HepG2 (cell line): ENCODE data around the gene RCAN2. TPM values are rescaled to one million over a fixed set of nuclear protein-coding genes. Genes with fewer than 3 reads are reported as not detected.

ENCODE experiments used
- ATAC-seq: fragments of 200-7000 bp; cut with Tn5 transposase; 3 replicates; pipeline ENCODE4 v1.9.1; 2020; ENCODE audit warnings: mild to moderate bottlenecking, moderate library complexity
- BruUV-seq: library from RNA; stranded (reverse); fragments of 400-500 nt; replicated peaks from 2 replicates; lab custom pipeline; 2021; lab: Mats Ljungman, UMichigan
- CTCF ChIA-PET: fragments of 300-600 bp; formaldehyde crosslinking; extraction: SDS; loops from one replicate; lab custom pipeline; 2021; ENCODE audit warnings: low total read pairs, inconsistent platforms, low intra/inter-chr PET ratio; lab: Yijun Ruan, JAX
- POLR2A ChIA-PET: fragments of 350-600 bp; sonication (Branson Sonifier 250); formaldehyde crosslinking; loops from one replicate; lab custom pipeline; 2020; ENCODE audit warnings: antibody characterized with exemption, inconsistent platforms; lab: Yijun Ruan, JAX
- DNase-seq: peaks from one replicate; pipeline ENCODE4 v3.0.0-alpha.2; 2015; ENCODE audit warnings: low spot score
- FAIRE-seq: peaks from 3 replicates; lab custom pipeline; 2011; peaks lifted over from hg19 to GRCh38; lab: Jason Lieb, UNC
- H2AFZ ChIP-seq: one replicate; pipeline ENCODE4 v1.6.1; 2011; ENCODE audit warnings: low read length, inconsistent platforms
- H3K27ac ChIP-seq: fragments of 300-600 bp; 3 replicates; pipeline ENCODE4 v1.8.0; 2011; ENCODE audit warnings: mixed run types, mild to moderate bottlenecking, mixed read lengths, low read length, inconsistent platforms; ENCODE audit not compliant: insufficient read depth; ENCODE audit errors: extremely low read length
- H3K27me3 ChIP-seq, 2 experiments: fragments of 200-600 bp in 1 of 2; 2 replicates in 1 of 2; 3 replicates in 1 of 2; pipeline versions ENCODE4 v1.6.0 to v1.8.0; 2011; ENCODE audit warnings: low read length in 2 of 2, mild to moderate bottlenecking in 2 of 2, moderate library complexity in 2 of 2, inconsistent platforms in 1 of 2; ENCODE audit not compliant: insufficient read depth in 2 of 2, control insufficient read depth in 1 of 2
- H3K36me3 ChIP-seq, 2 experiments: fragments of 200-600 bp in 1 of 2; replicated peaks in 1 of 2; 2 replicates in 1 of 2; 3 replicates in 1 of 2; pipeline versions ENCODE4 v1.5.1 to v1.8.0; 2011; ENCODE audit warnings: low read length in 2 of 2, inconsistent platforms in 1 of 2; ENCODE audit not compliant: insufficient read depth in 2 of 2, control insufficient read depth in 1 of 2
- H3K4me1 ChIP-seq: 2 replicates; pipeline ENCODE4 v1.5.1; 2012; ENCODE audit warnings: low read length, inconsistent platforms; ENCODE audit not compliant: insufficient read depth
- H3K4me2 ChIP-seq: 2 replicates; pipeline ENCODE4 v1.6.0; 2011; ENCODE audit warnings: low read depth, low read length, inconsistent platforms
- H3K4me3 ChIP-seq, 3 experiments: fragments of 200-600 bp in 1 of 3; sonication (generic), shearing (Covaris generic) in 1 of 3; replicated peaks in 1 of 3; 2 replicates each; pipeline ENCODE4 v1.5.1; 2011 to 2016; ENCODE audit warnings: low read length in 3 of 3, inconsistent platforms in 2 of 3, low read depth in 2 of 3, mild to moderate bottlenecking in 2 of 3, control low read depth in 1 of 3, mixed read lengths in 1 of 3; ENCODE audit not compliant: insufficient read depth in 1 of 3
- H3K79me2 ChIP-seq: one replicate; pipeline ENCODE4 v1.6.1; 2011; ENCODE audit warnings: low read length, inconsistent platforms; ENCODE audit not compliant: insufficient read depth
- H3K9ac ChIP-seq: 2 replicates; pipeline ENCODE4 v1.6.0; 2011; ENCODE audit warnings: mild to moderate bottlenecking, low read depth, low read length, inconsistent platforms; ENCODE audit not compliant: insufficient read depth
- H3K9me3 ChIP-seq: 2 replicates; pipeline ENCODE4 v1.5.1; 2012; ENCODE audit warnings: mild to moderate bottlenecking, low read length
- H4K20me1 ChIP-seq: 2 replicates; pipeline ENCODE4 v1.6.0; 2011; ENCODE audit warnings: inconsistent platforms, mild to moderate bottlenecking, low read length, moderate library complexity; ENCODE audit not compliant: insufficient read depth
- AGO2 ChIP-seq: fragments of 200-400 bp; formaldehyde crosslinking; optimal IDR thresholded peaks from 2 replicates; pipeline ENCODE3; 2017; ENCODE audit warnings: mild to moderate bottlenecking, low read depth, low read length, moderate library complexity
- AHDC1 ChIP-seq: sonication (generic); formaldehyde crosslinking; IDR thresholded peaks from 2 replicates; pipeline ENCODE4 v1.5.1; 2020; ENCODE audit warnings: mild to moderate bottlenecking, missing genetic modification reagents, borderline replicate concordance
- CREB1 ChIP-seq, 2 experiments: fragments of 450-650 bp in 1 of 2; IDR thresholded peaks; 2 replicates each; pipeline ENCODE4 v1.6.1; 2016 to 2017; ENCODE audit warnings: control low read depth in 1 of 2, mild to moderate bottlenecking in 1 of 2, missing compliant biosample characterization in 1 of 2, missing genetic modification characterization in 1 of 2
- JUNB ChIP-seq: sonication (generic); formaldehyde crosslinking; IDR thresholded peaks from 2 replicates; pipeline ENCODE4 v1.8.0; 2022; ENCODE audit warnings: missing genetic modification reagents, mild to moderate bottlenecking, borderline replicate concordance
- MED1 ChIP-seq: sonication (generic); formaldehyde crosslinking; IDR thresholded peaks from 2 replicates; pipeline ENCODE4 v1.4.0; 2020; ENCODE audit warnings: missing genetic modification reagents
- MTF1 ChIP-seq: sonication (generic); formaldehyde crosslinking; IDR thresholded peaks from 2 replicates; pipeline ENCODE4 v1.5.0; 2020; ENCODE audit warnings: missing genetic modification reagents
- MYC ChIP-seq: sonication (generic); formaldehyde crosslinking; IDR thresholded peaks from 2 replicates; pipeline ENCODE4 v1.9.0; 2021; ENCODE audit warnings: missing genetic modification reagents, borderline replicate concordance
- NCOA2 ChIP-seq: sonication (generic); formaldehyde crosslinking; IDR thresholded peaks from 2 replicates; pipeline ENCODE4 v1.8.0; 2022; ENCODE audit warnings: inconsistent platforms
- NCOA5 ChIP-seq: sonication (generic); formaldehyde crosslinking; IDR thresholded peaks from 2 replicates; pipeline ENCODE4 v1.4.0; 2020; ENCODE audit warnings: missing genetic modification reagents
- NPAS2 ChIP-seq: sonication (generic); formaldehyde crosslinking; IDR thresholded peaks from 2 replicates; pipeline ENCODE4 v1.8.0; 2022; ENCODE audit warnings: mild to moderate bottlenecking, missing genetic modification reagents, borderline replicate concordance
- REL ChIP-seq: sonication (generic); formaldehyde crosslinking; conservative IDR thresholded peaks from 2 replicates; pipeline ENCODE4 v1.8.0; 2022; ENCODE audit warnings: mild to moderate bottlenecking, missing genetic modification reagents, moderate library complexity
- SNAPC5 ChIP-seq: sonication (generic); formaldehyde crosslinking; IDR thresholded peaks from 2 replicates; pipeline ENCODE4 v1.8.1; 2023; ENCODE audit warnings: mild to moderate bottlenecking, missing genetic modification reagents, borderline replicate concordance
- SP1 ChIP-seq, 2 experiments: fragments of 450-650 bp in 1 of 2; sonication (generic) in 1 of 2; formaldehyde crosslinking in 1 of 2; IDR thresholded peaks; 2 replicates each; pipeline versions ENCODE4 v1.4.0 to v1.6.1; 2016 to 2020; ENCODE audit warnings: missing genetic modification reagents in 1 of 2
- TP53 ChIP-seq: sonication (generic); formaldehyde crosslinking; conservative IDR thresholded peaks from 2 replicates; pipeline ENCODE4 v1.4.0; 2020; ENCODE audit warnings: missing genetic modification reagents
- ZKSCAN8 ChIP-seq: IDR thresholded peaks from 2 replicates; pipeline ENCODE4 v1.6.1; 2016; ENCODE audit warnings: borderline replicate concordance, missing genetic modification reagents, missing compliant biosample characterization
- ZNF282 ChIP-seq: fragments of 450-650 bp; IDR thresholded peaks from 2 replicates; pipeline ENCODE4 v1.6.1; 2018; ENCODE audit not compliant: partially characterized antibody
- ZNF382 ChIP-seq: sonication (generic); formaldehyde crosslinking; IDR thresholded peaks from 2 replicates; pipeline ENCODE4 v1.5.0; 2020; ENCODE audit warnings: missing genetic modification reagents, mild to moderate bottlenecking, borderline replicate concordance
- ZNF710 ChIP-seq: sonication (generic); formaldehyde crosslinking; IDR thresholded peaks from 2 replicates; pipeline ENCODE4 v1.5.0; 2020; ENCODE audit warnings: mild to moderate bottlenecking, missing genetic modification reagents, borderline replicate concordance
- ZNF878 ChIP-seq: sonication (generic); formaldehyde crosslinking; IDR thresholded peaks from 2 replicates; pipeline ENCODE4 v1.8.1; 2023; ENCODE audit warnings: mild to moderate bottlenecking, missing genetic modification reagents, moderate library complexity
- WGBS: methylation state at CpG from one replicate; pipeline ENCODE4 v1.1.6; 2017; ENCODE audit warnings: low lambda C conversion rate; 5-methylcytosine and 5-hydroxymethylcytosine counted together
- in situ Hi-C: cut with HindIII; loops from 2 replicates; pipeline ENCODE4 v1.10.0; 2017; ENCODE audit warnings: low pct_unique_long_range_greater_than_20kb; ENCODE audit not compliant: extremely low pct_ligation_motif_present
- intact Hi-C: fragments of 100-400 bp; cut with micrococcal nuclease; formaldehyde crosslinking; loops from one replicate; pipeline ENCODE4 v1.10.0; 2022; ENCODE audit not compliant: unreplicated experiment
- polyA plus RNA-seq, 8 experiments: library from polyadenylated mRNA; depleted of rRNA in 3 of 8; stranded (reverse) in 7 of 8; unstranded in 1 of 8; fragments of >200 nt; fragmentation: Illumina TruSeq in 4 of 8; extraction: Trizol in 4 of 8; gene quantifications; 2 replicates each; pipeline versions ENCODE4 v1.2.1 to v1.2.3, GENCODE V29; 2011 to 2016; ENCODE audit warnings: low read depth in 4 of 8, missing spikeins in 1 of 8, mixed read lengths in 1 of 8; ENCODE audit not compliant: insufficient read depth in 1 of 8
- total RNA-seq, 5 experiments: library from RNA; depleted of rRNA; stranded (reverse); fragments of >200 nt; fragmentation: Illumina TruSeq; extraction: Trizol; gene quantifications; 2 replicates each; pipeline ENCODE4 v1.2.3, GENCODE V29; 2016; ENCODE audit warnings: low read depth in 1 of 5

Gene RCAN2
- total and polyA plus RNA-seq, 2 of the 13 experiments (the other 11 are each of a cell fraction or from before 2014, with no cell fraction given) = not detected

- in situ Hi-C loops (no loop called here), intact Hi-C loops (no loop called here)
- DNase-seq = no peak
- Histone ChIP-seq H3K36me3 (no peaks in the 10 kb centered on the region), H3K4me1 (no peaks in the 10 kb centered on the region), H3K4me2 (no peak overlapping the region), H3K27me3 (0 out of 5 replicates have a peak, but pooled peaks cover 0 to under 1% of the 10 kb centered on the region in 2 experiments), H3K9me3 (no peaks in the 10 kb centered on the region), H3K4me3 (no peak overlapping the region), H4K20me1 (no peaks in the 10 kb centered on the region), H3K79me2 (no peaks in the 10 kb centered on the region), H3K27ac (no peak overlapping the region), H3K9ac (no peak overlapping the region), H2AFZ (no peak overlapping the region)
- 2% methylated on average over 4 of the region's 4 CpGs for WGBS
- no TSS peak for BruUV-seq
- ATAC-seq = no peak
- ChIA-PET CTCF (no interaction called here), POLR2A (no interaction called here)
- no peak for FAIRE-seq
- TF ChIP-seq MTF1 (CRISPR knock-in tag) (no peak), MYC (no peak), REL (CRISPR knock-in tag) (no peak), ZKSCAN8 (CRISPR knock-in tag) (no peak), ZNF878 (CRISPR knock-in tag) (no peak), ZNF282 (no peak), NCOA5 (no peak), NCOA2 (CRISPR knock-in tag) (no peak), SNAPC5 (no peak), ZNF710 (no peak), SP1 (IDR thresholded peaks at IDR 0.05) (no peak), SP1 (CRISPR knock-in tag; IDR thresholded peaks at IDR 0.05) (no peak), NPAS2 (CRISPR knock-in tag) (no peak), AHDC1 (CRISPR knock-in tag) (no peak), CREB1 (IDR thresholded peaks at IDR 0.05) (no peak), CREB1 (CRISPR knock-in tag; IDR thresholded peaks at IDR 0.05) (no peak), ZNF382 (CRISPR knock-in tag) (no peak), JUNB (CRISPR knock-in tag) (no peak), MED1 (CRISPR knock-in tag) (no peak), TP53 (CRISPR knock-in tag) (no peak), AGO2 (no peak)
Measured at GRCh38 chr6:46184114-46184513, 307.1 kb downstream of the RCAN2 start.
